Measurements from ENCODE around the gene UBASH3B. TPM values are rescaled to one million over a fixed set of nuclear protein-coding genes. Genes with fewer than 3 reads are reported as not detected.
A peak's percentile ranks its signal among the peaks of the same experiment; 100 is the strongest.

Gene UBASH3B
- total and polyA plus RNA-seq, 11 donors = 0.72 to 19.0 (median 1.7) TPM

GRCh38 chr11:122634501-122634900 is 21.0 kb upstream of the UBASH3B start:
- H3K4me1 ChIP-seq = peaks cover 0 to 3% (median 0%) of the 10 kb centered on the region in 12 donors
- peak in 1 of 5 donors; percentile 48 for DNase-seq
- intact Hi-C loops (cut with DNase I) = loop anchor here in 7 of 10 donors (2.0 to 10.0 kb wide), 7 partner anchors 146 to 400 kb away; no protein-coding TSS in a partner anchor

GRCh38 chr11:122637541-122637940 is 18.0 kb upstream of the UBASH3B start:
- TF ChIP-seq POLR2A (IDR thresholded peaks at IDR 0.05) = no peak
- no peak for TF ChIP-seq CTCF (IDR thresholded peaks at IDR 0.05)
- no peak overlapping the region for H3K4me3 ChIP-seq
- intact Hi-C loops (cut with DNase I) = loop anchor here in 3 of 10 donors (10.0 kb wide), 3 partner anchors 207 to 397 kb away; no protein-coding TSS in a partner anchor
- peaks cover 0 to 3% (median 0%) of the 10 kb centered on the region in 12 donors for H3K4me1 ChIP-seq
- 52 to 59% (median 53%) methylated on average over 6 of the region's 6 CpGs for WGBS, 4 donors
- no peaks in the 10 kb centered on the region for H3K36me3 ChIP-seq
- no peak overlapping the region for H3K27ac ChIP-seq
- no peaks in the 10 kb centered on the region for H3K9me3 ChIP-seq
- DNase-seq = no peak
- H3K27me3 ChIP-seq = peaks cover 0 to 2% (median 0%) of the 10 kb centered on the region in 9 donors
- ATAC-seq = peak in 1 of 4 donors; percentile 54

More at GRCh38 chr11:122634501-122634900, 21.0 kb upstream of the UBASH3B start:
- 52 to 62% (median 58%) methylated on average over 8 of the region's 8 CpGs for WGBS, 4 donors
- no peak overlapping the region for H3K4me3 ChIP-seq
- H3K27ac ChIP-seq = no peak overlapping the region
- no peaks in the 10 kb centered on the region for H3K9me3 ChIP-seq
- H3K36me3 ChIP-seq = no peaks in the 10 kb centered on the region
- peaks cover 0 to 14% (median 0%) of the 10 kb centered on the region in 9 donors for H3K27me3 ChIP-seq
- no peak for TF ChIP-seq POLR2A (IDR thresholded peaks at IDR 0.05)
- TF ChIP-seq CTCF (IDR thresholded peaks at IDR 0.05) = no peak
- peak in 2 of 4 donors; percentile 49 to 78 for ATAC-seq

- Histone ChIP-seq H3K4me1 (peaks cover 0 to 9% (median 0%) of the 10 kb centered on the region in 12 donors), H3K27ac (peak overlapping the region in 1 of 12 donors; percentile 14), H3K36me3 (no peaks in the 10 kb centered on the region), H3K4me3 (no peak overlapping the region), H3K27me3 (no peaks in the 10 kb centered on the region), H3K9me3 (no peaks in the 10 kb centered on the region)
- TF ChIP-seq CTCF (IDR thresholded peaks at IDR 0.05) (no peak), POLR2A (IDR thresholded peaks at IDR 0.05) (no peak)
- intact Hi-C loops (cut with DNase I) = no loop called here
- WGBS, 4 donors = 40 to 52% (median 45%) methylated on average over 4 of the region's 4 CpGs
- no peak for DNase-seq
- ATAC-seq = peak in 2 of 4 donors; percentile 28 to 48
Observed at GRCh38 chr11:122642472-122642922, 13.0 kb upstream of the UBASH3B start.

GRCh38 chr11:122642971-122643370 is 12.6 kb upstream of the UBASH3B start:
- 66 to 85% (median 75%) methylated on average over 6 of the region's 6 CpGs for WGBS, 4 donors
- Histone ChIP-seq H3K4me1 (peaks cover 0 to 14% (median 0%) of the 10 kb centered on the region in 12 donors), H3K4me3 (no peak overlapping the region), H3K9me3 (no peaks in the 10 kb centered on the region), H3K36me3 (no peaks in the 10 kb centered on the region), H3K27ac (peak overlapping the region in 1 of 12 donors; percentile 14), H3K27me3 (no peaks in the 10 kb centered on the region)
- ATAC-seq (no peak), DNase-seq (no peak)
- TF ChIP-seq POLR2A (IDR thresholded peaks at IDR 0.05) = no peak
- TF ChIP-seq CTCF (IDR thresholded peaks at IDR 0.05) = no peak
- intact Hi-C loops (cut with DNase I) = no loop called here
